ENCODE data around the gene PNMA8C.

Gene PNMA8C

GRCh38 chr19:46391296-46392251 lies 37.2 kb downstream of the PNMA8C start:
- Histone ChIP-seq H3K9me3 (ENCODE audit: control insufficient read depth, insufficient read depth, low read depth, low read length) (no peaks in the 10 kb centered on the region), H3K27ac (ENCODE audit: extremely low read depth, low read depth, low read length) (no peak overlapping the region), H3K4me3 (ENCODE audit: low read depth, low read length) (no peak overlapping the region), H3K4me1 (ENCODE audit: control insufficient read depth, insufficient read depth, low read length) (no peaks in the 10 kb centered on the region), H3K36me3 (ENCODE audit: control insufficient read depth in 2 of 2, insufficient read depth in 1 of 2, low read length in 2 of 2) (peaks cover 24 to 56% of the 10 kb centered on the region in 2 experiments)
- TF ChIP-seq GLIS1 (tag by site-specific recombination; IDR thresholded peaks at IDR 0.05) (peak; percentile 59), ZBTB44 (tag by site-specific recombination; IDR thresholded peaks at IDR 0.05) (no peak), ZBTB26 (tag by site-specific recombination; optimal IDR thresholded peaks at IDR 0.05) (no peak), ZNF777 (tag by site-specific recombination; IDR thresholded peaks at IDR 0.05; ENCODE audit: borderline replicate concordance) (no peak), ZIC2 (tag by site-specific recombination; IDR thresholded peaks at IDR 0.05) (peak; percentile 73), ZNF510 (tag by site-specific recombination; IDR thresholded peaks at IDR 0.05; ENCODE audit: insufficient replicate concordance) (no peak), PRDM4 (tag by site-specific recombination; IDR thresholded peaks at IDR 0.05) (no peak), ZNF132 (tag by site-specific recombination; IDR thresholded peaks at IDR 0.05; ENCODE audit: borderline replicate concordance) (no peak)
- CTCF ChIA-PET = interaction anchor here (0.5 to 6.0 kb wide), 6 partner anchors 10 to 1349 kb away, joined by 3 to 75 read pairs (median 4); no protein-coding TSS in a partner anchor
- POLR2A ChIA-PET = interaction anchor here (1.3 kb wide), 1 partner anchor 104 kb away, joined by 3 read pairs; the partner anchor contains the start of gene PNMA8B

- Histone ChIP-seq H3K27ac (ENCODE audit: extremely low read depth, low read depth, low read length) (no peak overlapping the region), H3K4me1 (ENCODE audit: control insufficient read depth, insufficient read depth, low read length) (no peaks in the 10 kb centered on the region), H3K9me3 (ENCODE audit: control insufficient read depth, insufficient read depth, low read depth, low read length) (no peaks in the 10 kb centered on the region), H3K36me3 (ENCODE audit: control insufficient read depth in 2 of 2, insufficient read depth in 1 of 2, low read length in 2 of 2) (peaks cover 25 to 63% of the 10 kb centered on the region in 2 experiments), H3K4me3 (ENCODE audit: low read depth, low read length) (no peak overlapping the region)
- TF ChIP-seq ZNF707 (tag by site-specific recombination; IDR thresholded peaks at IDR 0.05) (no peak), ZNF362 (tag by site-specific recombination; IDR thresholded peaks at IDR 0.05) (no peak), ZNF670 (tag by site-specific recombination; IDR thresholded peaks at IDR 0.05; ENCODE audit: low read depth) (no peak), ZNF10 (tag by site-specific recombination; IDR thresholded peaks at IDR 0.05) (peak; percentile 88), ZBTB6 (tag by site-specific recombination; IDR thresholded peaks at IDR 0.05) (0 out of 2 replicates have a peak, but pooled peaks have one; percentile 20), PRDM4 (tag by site-specific recombination; IDR thresholded peaks at IDR 0.05) (no peak)
- POLR2A ChIA-PET = no interaction called here
- CTCF ChIA-PET = interaction anchor here (2.3 to 6.0 kb wide), 2 partner anchors 108 to 123 kb away, joined by 7 to 75 read pairs; no protein-coding TSS in a partner anchor
These were observed 37.9 kb downstream of the PNMA8C start for GRCh38 chr19:46390866-46391265.

All from HEK293 (cell line).